ENCODE data around the gene FRMD3.

FRMD3 gene

GRCh38 chr9:83477120-83477519, 61.1 kb downstream of the FRMD3 start:
- no peak for DNase-seq (ENCODE audit: extremely low spot score)
- ChIA-PET CTCF (no interaction called here), POLR2A (no interaction called here)
- TF ChIP-seq CTBP1 (IDR thresholded peaks at IDR 0.05; ENCODE audit: borderline replicate concordance) (no peak), FOXA1 (IDR thresholded peaks at IDR 0.05) (no peak), SP1 (IDR thresholded peaks at IDR 0.05) (no peak), FOXM1 (IDR thresholded peaks at IDR 0.05; ENCODE audit: borderline replicate concordance) (no peak), ZNF384 (IDR thresholded peaks at IDR 0.05) (no peak), TARDBP (IDR thresholded peaks at IDR 0.05) (no peak), HDGF (IDR thresholded peaks at IDR 0.05; ENCODE audit: borderline replicate concordance) (no peak), L3MBTL2 (conservative IDR thresholded peaks at IDR 0.05) (no peak), FOXK2 (IDR thresholded peaks at IDR 0.05) (no peak), LEF1 (IDR thresholded peaks at IDR 0.05; ENCODE audit: borderline replicate concordance) (no peak), ARNT (IDR thresholded peaks at IDR 0.05) (no peak), PKNOX1 (IDR thresholded peaks at IDR 0.05) (no peak), BHLHE40 (IDR thresholded peaks at IDR 0.05; ENCODE audit: borderline replicate concordance) (no peak), ELF4 (IDR thresholded peaks at IDR 0.05) (no peak), SUZ12 (IDR thresholded peaks at IDR 0.05) (no peak), NFRKB (IDR thresholded peaks at IDR 0.05) (no peak)

- TF ChIP-seq FOXM1 (IDR thresholded peaks at IDR 0.05; ENCODE audit: borderline replicate concordance) (no peak), HDGF (IDR thresholded peaks at IDR 0.05; ENCODE audit: borderline replicate concordance) (no peak), ELF4 (IDR thresholded peaks at IDR 0.05) (no peak), FOXA1 (IDR thresholded peaks at IDR 0.05) (no peak), LEF1 (IDR thresholded peaks at IDR 0.05; ENCODE audit: borderline replicate concordance) (no peak), ARNT (IDR thresholded peaks at IDR 0.05) (no peak), L3MBTL2 (conservative IDR thresholded peaks at IDR 0.05) (no peak), SP1 (IDR thresholded peaks at IDR 0.05) (no peak), SUZ12 (IDR thresholded peaks at IDR 0.05) (no peak), BHLHE40 (IDR thresholded peaks at IDR 0.05; ENCODE audit: borderline replicate concordance) (no peak), FOXK2 (IDR thresholded peaks at IDR 0.05) (no peak), ZNF384 (IDR thresholded peaks at IDR 0.05) (no peak), NFRKB (IDR thresholded peaks at IDR 0.05) (no peak), PKNOX1 (IDR thresholded peaks at IDR 0.05) (no peak), TARDBP (IDR thresholded peaks at IDR 0.05) (no peak), CTBP1 (IDR thresholded peaks at IDR 0.05; ENCODE audit: borderline replicate concordance) (no peak)
- no peak for DNase-seq (ENCODE audit: extremely low spot score)
- CTCF ChIA-PET = no interaction called here
- POLR2A ChIA-PET = no interaction called here
Measured at GRCh38 chr9:83476513-83476912, 61.7 kb downstream of the FRMD3 start.

- no peak for DNase-seq (ENCODE audit: extremely low spot score)
- ChIA-PET CTCF (no interaction called here), POLR2A (no interaction called here)
- TF ChIP-seq SP1 (IDR thresholded peaks at IDR 0.05) = no peak
Measured at GRCh38 chr9:83475741-83476140, 62.5 kb downstream of the FRMD3 start.

DNA sequence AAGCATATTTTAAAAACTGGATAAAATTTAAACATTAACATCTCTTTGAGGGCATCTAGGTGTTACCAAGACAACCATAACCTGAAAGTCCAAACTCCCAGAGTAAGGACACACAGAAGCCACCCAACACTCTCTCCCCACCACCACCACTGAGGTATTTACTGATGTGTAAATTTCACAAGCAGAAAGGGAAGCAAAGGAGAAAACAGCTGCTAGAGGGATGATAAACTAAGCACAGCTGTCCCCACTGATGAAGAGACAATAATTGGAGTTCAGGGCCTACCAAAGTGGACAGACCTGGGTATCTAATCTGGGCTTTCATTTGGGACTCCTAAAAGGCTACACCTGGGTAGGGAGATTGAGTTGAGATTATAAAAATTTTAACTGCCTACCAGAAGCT, 63.6 kb downstream of the FRMD3 start:
- ChIA-PET POLR2A (no interaction called here), CTCF (no interaction called here)
- DNase-seq (ENCODE audit: extremely low spot score) = no peak
- TF ChIP-seq NFRKB (IDR thresholded peaks at IDR 0.05) = no peak
- TF ChIP-seq TARDBP (IDR thresholded peaks at IDR 0.05) = no peak
- no peak for TF ChIP-seq BHLHE40 (IDR thresholded peaks at IDR 0.05; ENCODE audit: borderline replicate concordance)
- no peak for TF ChIP-seq FOXA1 (IDR thresholded peaks at IDR 0.05)
- TF ChIP-seq PKNOX1 (IDR thresholded peaks at IDR 0.05) = no peak
- no peak for TF ChIP-seq LEF1 (IDR thresholded peaks at IDR 0.05; ENCODE audit: borderline replicate concordance)
- no peak for TF ChIP-seq ELF4 (IDR thresholded peaks at IDR 0.05)
- TF ChIP-seq SUZ12 (IDR thresholded peaks at IDR 0.05) = no peak
- no peak for TF ChIP-seq L3MBTL2 (conservative IDR thresholded peaks at IDR 0.05)
- no peak for TF ChIP-seq ZNF384 (IDR thresholded peaks at IDR 0.05)
- TF ChIP-seq ARNT (IDR thresholded peaks at IDR 0.05) = no peak
- TF ChIP-seq CTBP1 (IDR thresholded peaks at IDR 0.05; ENCODE audit: borderline replicate concordance) = no peak
- no peak for TF ChIP-seq FOXK2 (IDR thresholded peaks at IDR 0.05)
- TF ChIP-seq HDGF (IDR thresholded peaks at IDR 0.05; ENCODE audit: borderline replicate concordance) = no peak
- no peak for TF ChIP-seq SP1 (IDR thresholded peaks at IDR 0.05)

DNA sequence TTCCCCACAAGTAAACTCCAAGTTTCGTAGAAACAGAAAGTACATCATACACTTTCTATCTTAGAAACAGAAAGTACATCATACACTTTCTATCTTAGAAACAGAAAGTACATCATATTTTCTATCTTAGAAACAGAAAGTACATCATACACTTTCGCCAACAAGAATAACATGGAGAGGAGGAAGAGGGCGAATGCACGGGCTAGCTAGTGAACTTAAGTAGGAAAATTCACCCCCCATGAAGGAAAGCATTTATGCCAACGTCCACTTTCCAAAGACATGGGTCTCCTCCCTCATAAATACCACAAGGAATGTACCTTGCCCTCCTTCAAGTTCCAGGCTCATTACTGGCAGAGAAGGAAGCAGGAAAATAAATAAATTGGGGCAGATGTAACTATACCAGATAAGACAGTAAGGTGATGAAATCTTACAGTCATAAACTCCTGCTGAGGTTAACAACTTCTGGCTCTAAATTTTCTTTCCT, 64.7 kb downstream of the FRMD3 start:
- DNase-seq (ENCODE audit: extremely low spot score) = no peak
- ChIA-PET CTCF (no interaction called here), POLR2A (no interaction called here)
- TF ChIP-seq BHLHE40 (IDR thresholded peaks at IDR 0.05; ENCODE audit: borderline replicate concordance) (no peak), ZNF384 (IDR thresholded peaks at IDR 0.05) (no peak), FOXM1 (IDR thresholded peaks at IDR 0.05; ENCODE audit: borderline replicate concordance) (no peak)

DNA sequence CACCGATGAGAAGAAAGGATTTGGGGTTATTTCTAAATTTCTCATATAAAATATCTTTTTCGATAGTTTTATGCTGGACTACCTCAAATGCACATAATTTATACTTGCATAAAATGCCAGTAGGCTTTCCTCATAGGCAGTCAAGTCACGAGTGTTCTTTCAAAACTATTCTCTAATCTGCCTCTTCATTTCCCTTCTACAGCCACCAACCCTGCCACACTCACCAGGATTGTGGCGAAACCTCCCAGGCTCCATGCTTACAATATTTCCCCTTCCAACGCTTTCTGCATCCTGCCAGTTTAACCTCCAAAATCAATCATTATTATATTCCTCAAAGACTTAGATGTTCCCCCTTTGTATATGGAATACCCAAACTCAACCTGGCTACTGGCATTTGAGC, 65.4 kb downstream of the FRMD3 start:
- TF ChIP-seq FOXA1 (IDR thresholded peaks at IDR 0.05) = no peak
- TF ChIP-seq ARNT (IDR thresholded peaks at IDR 0.05) = no peak
- TF ChIP-seq PKNOX1 (IDR thresholded peaks at IDR 0.05) = no peak
- TF ChIP-seq ZNF384 (IDR thresholded peaks at IDR 0.05) = no peak
- ChIA-PET CTCF (no interaction called here), POLR2A (no interaction called here)
- no peak for DNase-seq (ENCODE audit: extremely low spot score)

Measured in HEK293T (cell line).